Spleen (tissue), 11 donors: ENCODE data around the gene LRBA. TPM values are rescaled to one million over a fixed set of nuclear protein-coding genes. Genes with fewer than 3 reads are reported as not detected.

Source experiments
- DNase-seq: peaks from one replicate; pipeline ENCODE4 v3.0.0-alpha.2; 2020
- H3K27ac ChIP-seq, 8 donors: fragments of 200-600 bp; sonication (generic) in 7 of 8; 1 replicate in 4 of 8; 2 replicates in 4 of 8; pipeline versions ENCODE4 v1.5.0 to v1.8.0; 2016 to 2021; ENCODE audit warnings: inconsistent platforms in 4 of 8, mild to moderate bottlenecking in 4 of 8, moderate library complexity in 1 of 8
- H3K27me3 ChIP-seq, 7 donors: fragments of 200-600 bp; sonication (generic) in 6 of 7; replicated peaks in 1 of 7; 1 replicate in 4 of 7; 2 replicates in 3 of 7; pipeline versions ENCODE4 v1.5.0 to v1.8.0; 2016 to 2021; ENCODE audit warnings: inconsistent platforms in 3 of 7, mild to moderate bottlenecking in 1 of 7
- H3K36me3 ChIP-seq, 6 donors: fragments of 200-600 bp; sonication (generic) in 5 of 6; 1 replicate in 4 of 6; 2 replicates in 2 of 6; pipeline versions ENCODE4 v1.5.0 to v1.8.0; 2016 to 2021; ENCODE audit warnings: inconsistent platforms in 2 of 6
- H3K4me1 ChIP-seq, 6 donors: fragments of 200-600 bp; sonication (generic) in 5 of 6; 1 replicate in 3 of 6; 2 replicates in 3 of 6; pipeline versions ENCODE4 v1.5.0 to v1.8.0; 2016 to 2021; ENCODE audit warnings: inconsistent platforms in 3 of 6
- H3K4me3 ChIP-seq, 8 donors: fragments of 200-600 bp; sonication (generic) in 7 of 8; 1 replicate in 4 of 8; 2 replicates in 4 of 8; pipeline versions ENCODE4 v1.5.0 to v1.8.0; 2016 to 2021; ENCODE audit warnings: inconsistent platforms in 4 of 8, mild to moderate bottlenecking in 4 of 8, moderate library complexity in 2 of 8
- H3K9me3 ChIP-seq, 8 donors: fragments of 200-600 bp; sonication (generic) in 7 of 8; 1 replicate in 4 of 8; 2 replicates in 4 of 8; pipeline versions ENCODE4 v1.5.0 to v1.8.0; 2016 to 2021; ENCODE audit warnings: inconsistent platforms in 4 of 8
- POLR2A ChIP-seq, 3 donors: fragments of 450-650 bp; IDR thresholded peaks; one replicate each; pipeline ENCODE4 v1.5.1; 2017; ENCODE audit warnings: antibody characterized with exemption in 3 of 3, mild to moderate bottlenecking in 1 of 3
- POLR2AphosphoS5 ChIP-seq, 3 donors: sonication (generic); formaldehyde crosslinking; IDR thresholded peaks; one replicate each; pipeline ENCODE4 v1.5.1; 2017; ENCODE audit warnings: antibody characterized with exemption in 3 of 3
- WGBS, 5 donors: extraction: QIAGEN DNeasy Blood & Tissue Kit in 3 of 5; methylation state at CpG; one replicate each; pipeline versions ENCODE4 v1.1.5 to v1.1.7; 2013 to 2018; 5-methylcytosine and 5-hydroxymethylcytosine counted together
- intact Hi-C: fragments of 100-400 bp; cut with DNase I; formaldehyde crosslinking; loops from one replicate; pipeline ENCODE4 v1.15.0; 2023; ENCODE audit warnings: low total_unique reads
- polyA plus RNA-seq, 3 donors: library from polyadenylated mRNA; stranded (reverse); fragments of 200-250 nt; gene quantifications; one replicate each; pipeline ENCODE4 v1.2.1, GENCODE V29; 2013
- total RNA-seq, 7 donors: library from RNA; depleted of rRNA in 3 of 7; stranded (reverse); fragments of >200 nt in 3 of 7; fragmentation: NEBNext Ultra II Directional in 4 of 7; extraction: Animal tissue kit (Norgen Biotek cat#: 25700) in 4 of 7; gene quantifications; one replicate each; pipeline versions ENCODE4 v1.1.0 to v1.2.1, GENCODE V29; 2016 to 2021
- TF ChIP-seq, protein P1 (sequence below), 11 experiments: fragments of 200-600 bp in 7 of 11; fragments of 450-650 bp in 4 of 11; sonication (generic) in 4 of 11; IDR thresholded peaks in 8 of 11; conservative IDR thresholded peaks in 3 of 11; 1 replicate in 7 of 11; 2 replicates in 4 of 11; pipeline versions ENCODE4 v1.4.0 to v1.8.0; 2016 to 2021; ENCODE audit warnings: antibody characterized with exemption in 11 of 11, inconsistent platforms in 4 of 11, mild to moderate bottlenecking in 1 of 11
- donor health status: healthy with polysubstance abuse.
- donor health status: DM: no; HTN: no; CAD: no; lungs with moderate emphysema.
- donor health status: DM: no; HTN: no; CAD: no.
- donor health status: Bipolar disorder and iron deficiency.
- donor health status: healthy.
- donor health status: DM: no; HTN: no; CAD: no.
- donor health status: DM: yes; HTN: yes; CAD: no.

The LRBA gene
- total and polyA plus RNA-seq, 10 donors, result 8.2 to 84.9 (median 50.5) TPM

- TF ChIP-seq, protein P1, sequence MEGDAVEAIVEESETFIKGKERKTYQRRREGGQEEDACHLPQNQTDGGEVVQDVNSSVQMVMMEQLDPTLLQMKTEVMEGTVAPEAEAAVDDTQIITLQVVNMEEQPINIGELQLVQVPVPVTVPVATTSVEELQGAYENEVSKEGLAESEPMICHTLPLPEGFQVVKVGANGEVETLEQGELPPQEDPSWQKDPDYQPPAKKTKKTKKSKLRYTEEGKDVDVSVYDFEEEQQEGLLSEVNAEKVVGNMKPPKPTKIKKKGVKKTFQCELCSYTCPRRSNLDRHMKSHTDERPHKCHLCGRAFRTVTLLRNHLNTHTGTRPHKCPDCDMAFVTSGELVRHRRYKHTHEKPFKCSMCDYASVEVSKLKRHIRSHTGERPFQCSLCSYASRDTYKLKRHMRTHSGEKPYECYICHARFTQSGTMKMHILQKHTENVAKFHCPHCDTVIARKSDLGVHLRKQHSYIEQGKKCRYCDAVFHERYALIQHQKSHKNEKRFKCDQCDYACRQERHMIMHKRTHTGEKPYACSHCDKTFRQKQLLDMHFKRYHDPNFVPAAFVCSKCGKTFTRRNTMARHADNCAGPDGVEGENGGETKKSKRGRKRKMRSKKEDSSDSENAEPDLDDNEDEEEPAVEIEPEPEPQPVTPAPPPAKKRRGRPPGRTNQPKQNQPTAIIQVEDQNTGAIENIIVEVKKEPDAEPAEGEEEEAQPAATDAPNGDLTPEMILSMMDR (IDR thresholded peaks at IDR 0.05 in 8 of 11, conservative IDR thresholded peaks at IDR 0.05 in 3 of 11), result no peak
- TF ChIP-seq POLR2AphosphoS5 (IDR thresholded peaks at IDR 0.05) (no peak), POLR2A (IDR thresholded peaks at IDR 0.05) (no peak)
- Histone ChIP-seq H3K4me3 (no peak overlapping the region), H3K9me3 (peaks cover 0 to under 1% (median 0%) of the 10 kb centered on the region in 8 donors), H3K4me1 (no peaks in the 10 kb centered on the region), H3K36me3 (peaks cover 0 to 74% (median 29%) of the 10 kb centered on the region in 6 donors), H3K27me3 (no peaks in the 10 kb centered on the region), H3K27ac (no peak overlapping the region)
- DNase-seq, result no peak
- intact Hi-C loops, result no loop called here
- WGBS, 5 donors, result 74 to 92% (median 81%) methylated on average over 1 of the region's 1 CpG
Observed at GRCh38 chr4:150283689-150284088, 731.4 kb downstream of the LRBA start.

GRCh38 chr4:150280975-150281374 lies 734.1 kb downstream of the LRBA start:
- TF ChIP-seq, protein P1 (IDR thresholded peaks at IDR 0.05 in 8 of 11, conservative IDR thresholded peaks at IDR 0.05 in 3 of 11), result no peak
- TF ChIP-seq POLR2A (IDR thresholded peaks at IDR 0.05) (no peak), POLR2AphosphoS5 (IDR thresholded peaks at IDR 0.05) (no peak)
- Histone ChIP-seq H3K27me3 (no peaks in the 10 kb centered on the region), H3K4me1 (no peaks in the 10 kb centered on the region), H3K9me3 (peaks cover 0 to 28% (median 24%) of the 10 kb centered on the region in 8 donors), H3K27ac (no peak overlapping the region), H3K4me3 (no peak overlapping the region), H3K36me3 (peaks cover 0 to 97% (median 48%) of the 10 kb centered on the region in 6 donors)
- intact Hi-C loops, result no loop called here
- DNase-seq, result no peak
- WGBS, 5 donors, result 96 to 99% (median 98%) methylated on average over 8 of the region's 8 CpGs

GRCh38 chr4:150280081-150280895 lies 734.8 kb downstream of the LRBA start:
- no peaks in the 10 kb centered on the region for H3K4me1 ChIP-seq
- no peak overlapping the region for H3K4me3 ChIP-seq
- no peaks in the 10 kb centered on the region for H3K27me3 ChIP-seq
- peaks cover 0 to 34% (median 27%) of the 10 kb centered on the region in 8 donors for H3K9me3 ChIP-seq
- TF ChIP-seq POLR2A (IDR thresholded peaks at IDR 0.05) (no peak), POLR2AphosphoS5 (IDR thresholded peaks at IDR 0.05) (no peak)
- TF ChIP-seq, protein P1 (IDR thresholded peaks at IDR 0.05 in 8 of 11, conservative IDR thresholded peaks at IDR 0.05 in 3 of 11), result no peak
- H3K27ac ChIP-seq, result no peak overlapping the region
- DNase-seq, result no peak
- H3K36me3 ChIP-seq, result peaks cover 0 to 90% (median 46%) of the 10 kb centered on the region in 6 donors
- intact Hi-C loops, result no loop called here
- WGBS, 5 donors, result 72 to 86% (median 81%) methylated on average over 9 of the region's 9 CpGs

- Histone ChIP-seq H3K9me3 (peaks cover 0 to 46% (median 30%) of the 10 kb centered on the region in 8 donors), H3K4me3 (no peak overlapping the region), H3K27ac (no peak overlapping the region), H3K4me1 (no peaks in the 10 kb centered on the region), H3K36me3 (peaks cover 0 to 85% (median 45%) of the 10 kb centered on the region in 6 donors), H3K27me3 (no peaks in the 10 kb centered on the region)
- intact Hi-C loops, result no loop called here
- 93 to 96% (median 94%) methylated on average over 2 of the region's 2 CpGs for WGBS, 5 donors
- DNase-seq, result no peak
- TF ChIP-seq POLR2A (IDR thresholded peaks at IDR 0.05), result no peak
- TF ChIP-seq, protein P1 (IDR thresholded peaks at IDR 0.05 in 8 of 11, conservative IDR thresholded peaks at IDR 0.05 in 3 of 11), result no peak
- TF ChIP-seq POLR2AphosphoS5 (IDR thresholded peaks at IDR 0.05), result no peak
Observed at GRCh38 chr4:150278206-150278605, 736.9 kb downstream of the LRBA start.
